Measurements from ENCODE around the gene RFC4. TPM values are rescaled to one million over a fixed set of nuclear protein-coding genes. Genes with fewer than 3 reads are reported as not detected.
A peak's percentile ranks its signal among the peaks of the same experiment; 100 is the strongest.
"Not testable (repeated sequence)": the region's sequence is repeated elsewhere in the genome, so short reads cannot be mapped to it uniquely, and the experiment has no call there.

The RFC4 gene
- total RNA-seq, 6 experiments from 2014 or later = 4.6 to 17.4 (median 5.6) TPM

DNA sequence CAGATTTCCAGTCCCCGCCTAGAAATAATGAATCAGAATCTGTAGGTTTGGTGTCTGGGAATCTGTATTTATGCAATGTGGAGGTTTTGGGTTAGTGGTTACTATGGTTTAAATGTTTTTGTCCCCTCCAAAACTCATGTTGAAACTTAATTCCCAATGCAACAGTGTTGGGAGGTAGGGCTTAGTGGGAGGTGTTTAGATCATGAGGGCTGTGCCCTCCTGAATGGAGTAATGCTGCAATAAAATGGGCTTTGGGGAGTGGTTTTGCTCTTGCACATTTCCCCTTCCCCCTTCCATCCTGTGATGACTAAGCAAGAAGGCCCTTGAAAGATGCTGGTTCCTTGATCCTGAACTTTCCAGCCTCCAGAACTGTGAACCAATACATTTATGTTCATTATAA, 9.2 kb upstream of the RFC4 start:
- H3K27me3 ChIP-seq = no peaks in the 10 kb centered on the region
- 78% methylated on average over 1 of the region's 1 CpG for WGBS (ENCODE audit: insufficient coverage, low coverage, low lambda C conversion rate, missing lambda C conversion rate)
- H3K27ac ChIP-seq = no peak overlapping the region
- DNase-seq (no peak), ATAC-seq (no peak)
- H3K36me3 ChIP-seq = no peaks in the 10 kb centered on the region
- TF ChIP-seq, protein P1, sequence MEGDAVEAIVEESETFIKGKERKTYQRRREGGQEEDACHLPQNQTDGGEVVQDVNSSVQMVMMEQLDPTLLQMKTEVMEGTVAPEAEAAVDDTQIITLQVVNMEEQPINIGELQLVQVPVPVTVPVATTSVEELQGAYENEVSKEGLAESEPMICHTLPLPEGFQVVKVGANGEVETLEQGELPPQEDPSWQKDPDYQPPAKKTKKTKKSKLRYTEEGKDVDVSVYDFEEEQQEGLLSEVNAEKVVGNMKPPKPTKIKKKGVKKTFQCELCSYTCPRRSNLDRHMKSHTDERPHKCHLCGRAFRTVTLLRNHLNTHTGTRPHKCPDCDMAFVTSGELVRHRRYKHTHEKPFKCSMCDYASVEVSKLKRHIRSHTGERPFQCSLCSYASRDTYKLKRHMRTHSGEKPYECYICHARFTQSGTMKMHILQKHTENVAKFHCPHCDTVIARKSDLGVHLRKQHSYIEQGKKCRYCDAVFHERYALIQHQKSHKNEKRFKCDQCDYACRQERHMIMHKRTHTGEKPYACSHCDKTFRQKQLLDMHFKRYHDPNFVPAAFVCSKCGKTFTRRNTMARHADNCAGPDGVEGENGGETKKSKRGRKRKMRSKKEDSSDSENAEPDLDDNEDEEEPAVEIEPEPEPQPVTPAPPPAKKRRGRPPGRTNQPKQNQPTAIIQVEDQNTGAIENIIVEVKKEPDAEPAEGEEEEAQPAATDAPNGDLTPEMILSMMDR (IDR thresholded peaks at IDR 0.05) = no peak
- no peak for TF ChIP-seq POLR2A (IDR thresholded peaks at IDR 0.05)
- no peaks in the 10 kb centered on the region for H3K9me3 ChIP-seq
- no peak overlapping the region for H3K4me3 ChIP-seq
- no peaks in the 10 kb centered on the region for H3K4me1 ChIP-seq
- intact Hi-C loops (cut with DNase I) = no loop called here

DNA sequence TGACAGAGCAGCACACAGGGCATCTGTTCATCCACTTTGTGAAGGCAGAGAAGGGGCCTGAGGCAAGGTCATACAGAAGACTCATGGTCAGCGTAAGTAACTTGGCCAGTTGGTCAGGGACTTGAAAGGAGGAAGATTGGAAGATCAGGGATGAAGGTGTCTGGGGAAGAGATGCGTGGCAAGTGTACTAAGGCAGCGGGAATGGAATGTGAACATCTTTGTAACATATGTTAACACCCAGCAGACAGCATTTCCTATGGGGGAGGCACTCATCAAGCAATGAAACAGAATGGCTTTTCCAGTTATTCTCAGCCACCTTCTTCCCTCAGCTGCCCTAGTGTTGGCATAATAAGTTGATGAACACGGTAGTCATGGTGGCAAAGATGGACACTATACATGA, 7.8 kb upstream of the RFC4 start:
- Histone ChIP-seq H3K4me1 (no peaks in the 10 kb centered on the region), H3K36me3 (no peaks in the 10 kb centered on the region), H3K9me3 (no peaks in the 10 kb centered on the region), H3K27me3 (no peaks in the 10 kb centered on the region), H3K27ac (no peak overlapping the region), H3K4me3 (no peak overlapping the region)
- ATAC-seq (no peak), DNase-seq (no peak)
- 96% methylated on average over 4 of the region's 4 CpGs for WGBS (ENCODE audit: insufficient coverage, low coverage, low lambda C conversion rate, missing lambda C conversion rate)
- intact Hi-C loops (cut with DNase I) = no loop called here
- TF ChIP-seq, protein P1 (IDR thresholded peaks at IDR 0.05) = no peak
- TF ChIP-seq POLR2A (IDR thresholded peaks at IDR 0.05) = no peak

DNA sequence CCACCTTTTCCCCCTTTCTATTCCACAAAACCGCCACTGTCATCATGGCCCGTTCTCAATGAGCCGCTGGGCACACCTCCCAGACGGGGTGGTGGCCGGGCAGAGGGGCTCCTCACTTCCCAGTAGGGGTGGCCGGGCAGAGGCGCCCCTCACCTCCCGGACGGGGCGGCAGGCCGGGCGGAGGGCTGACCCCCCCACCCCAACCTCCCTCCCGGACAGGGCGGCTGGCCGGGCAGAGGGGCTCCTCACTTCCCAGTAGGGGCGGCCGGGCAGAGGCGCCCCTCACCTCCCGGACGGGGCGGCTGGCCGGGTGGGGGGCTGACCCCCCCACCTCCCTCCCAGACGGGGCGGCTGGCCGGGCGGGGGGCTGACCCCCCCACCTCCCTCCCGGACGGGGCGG, 5.0 kb upstream of the RFC4 start:
- WGBS (ENCODE audit: insufficient coverage, low coverage, low lambda C conversion rate, missing lambda C conversion rate) = no CpG with 5 or more reads among the region's 29 CpGs
- intact Hi-C loops (cut with DNase I) = not testable (repeated sequence)

DNA sequence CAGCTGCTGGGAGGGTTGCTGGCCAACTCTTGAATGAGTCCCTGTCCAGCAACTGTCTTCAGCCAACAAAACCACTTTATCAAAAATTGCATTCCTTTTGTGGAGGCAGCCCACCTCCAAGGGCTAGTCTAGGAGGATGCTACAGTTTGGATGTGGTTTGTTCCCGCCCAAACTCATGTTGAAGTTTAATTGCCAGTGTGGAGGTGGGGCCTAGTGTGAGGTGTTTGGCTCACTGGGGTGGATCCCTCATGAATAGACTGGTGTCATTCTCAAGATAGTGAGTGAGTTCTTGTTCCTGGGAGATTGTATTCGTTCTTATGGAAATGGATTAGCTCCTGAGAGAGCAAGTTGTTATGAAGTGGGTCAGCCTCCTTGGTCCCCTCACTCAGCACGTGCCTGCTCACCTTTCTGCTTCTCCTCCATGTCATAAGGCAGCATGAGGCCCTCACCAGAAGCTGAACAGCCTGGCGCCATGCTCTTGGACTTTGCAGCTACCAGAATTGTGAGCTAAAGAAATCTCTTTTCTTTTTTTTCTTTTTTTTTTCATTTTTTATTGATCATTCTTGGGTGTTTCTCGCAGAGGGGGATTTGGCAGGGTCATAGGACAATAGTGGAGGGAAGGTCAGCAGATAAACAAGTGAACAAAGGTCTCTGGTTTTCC, 4.2 kb upstream of the RFC4 start:
- intact Hi-C loops (cut with DNase I) = no loop called here
- DNase-seq = no peak

More for the DNA sequence above, 5.0 kb upstream of the RFC4 start:
- DNase-seq, H3K27me3 ChIP-seq, ATAC-seq, H3K4me3 ChIP-seq, H3K36me3 ChIP-seq, H3K27ac ChIP-seq, H3K9me3 ChIP-seq, H3K4me1 ChIP-seq: not testable (repeated sequence)

DNA sequence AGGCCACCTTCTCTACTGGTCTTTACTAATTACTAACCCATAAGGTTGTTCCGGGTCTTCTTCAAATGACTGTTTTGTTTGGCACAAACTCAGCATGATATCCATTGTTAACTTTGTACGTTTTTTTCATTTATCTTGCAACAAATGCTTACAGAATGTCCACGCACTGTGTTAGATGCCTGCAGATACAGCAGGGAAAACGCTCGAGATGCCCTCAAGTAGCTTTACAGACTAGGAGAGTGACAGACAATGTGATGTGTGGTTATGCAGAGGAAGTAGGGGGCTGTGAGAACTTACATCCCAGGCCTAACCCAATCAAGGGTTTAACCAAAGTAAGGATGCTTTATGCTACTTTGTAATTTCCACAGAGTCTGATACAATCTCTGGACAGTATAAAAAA, 949 bp upstream of the RFC4 start:
- H3K36me3 ChIP-seq = no peaks in the 10 kb centered on the region
- no peak for TF ChIP-seq POLR2A (IDR thresholded peaks at IDR 0.05)
- TF ChIP-seq, protein P1 (IDR thresholded peaks at IDR 0.05) = no peak
- whole genome bisulfite sequencing (ENCODE audit: insufficient coverage, low coverage, low lambda C conversion rate, missing lambda C conversion rate) = 32% methylated on average over 5 of the region's 5 CpGs
- DNase-seq (no peak), ATAC-seq (no peak)
- H3K27me3 ChIP-seq = no peaks in the 10 kb centered on the region
- peaks cover 0 to 15% (median 6%) of the 10 kb centered on the region in 4 donors for H3K4me1 ChIP-seq
- H3K4me3 ChIP-seq = peak overlapping the region in 2 of 3 donors; percentile 82 to 84
- H3K27ac ChIP-seq = no peak overlapping the region
- intact Hi-C loops (cut with DNase I) = no loop called here
- no peaks in the 10 kb centered on the region for H3K9me3 ChIP-seq

More for the DNA sequence above, 4.2 kb upstream of the RFC4 start:
- Histone ChIP-seq H3K27me3 (no peaks in the 10 kb centered on the region), H3K4me1 (peaks cover 0 to 12% (median 5%) of the 10 kb centered on the region in 4 donors), H3K36me3 (no peaks in the 10 kb centered on the region), H3K27ac (no peak overlapping the region), H3K4me3 (no peak overlapping the region), H3K9me3 (no peaks in the 10 kb centered on the region)
- no peak for TF ChIP-seq POLR2A (IDR thresholded peaks at IDR 0.05)
- TF ChIP-seq, protein P1 (IDR thresholded peaks at IDR 0.05) = no peak
- 67% methylated on average over 4 of the region's 5 CpGs for WGBS (ENCODE audit: insufficient coverage, low coverage, low lambda C conversion rate, missing lambda C conversion rate)
- no peak for ATAC-seq

DNA sequence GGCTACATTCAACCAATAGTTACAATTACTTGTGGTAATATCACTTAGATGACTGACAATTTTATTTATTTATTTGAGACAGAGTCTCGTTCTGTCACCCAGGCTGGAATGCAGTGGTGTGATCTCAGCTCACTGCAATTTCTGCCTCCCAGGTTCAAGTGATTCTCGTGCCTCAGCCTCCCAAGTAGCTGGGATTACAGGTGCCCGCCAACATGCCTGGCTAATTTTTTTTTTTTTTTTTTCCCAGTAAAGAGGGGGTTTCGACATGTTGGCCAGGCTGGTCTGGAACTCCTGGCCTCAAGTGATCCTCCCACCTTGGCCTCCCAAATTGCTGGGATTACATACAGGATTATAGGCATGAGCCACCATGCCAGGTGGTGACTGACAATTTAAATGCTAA, 2.8 kb downstream of the RFC4 start:
- ATAC-seq; H3K27me3 ChIP-seq; H3K9me3 ChIP-seq; H3K4me3 ChIP-seq; H3K36me3 ChIP-seq; H3K27ac ChIP-seq; intact Hi-C loops (cut with DNase I); DNase-seq: not testable (repeated sequence)
- 100% methylated on average over 4 of the region's 4 CpGs for WGBS (ENCODE audit: insufficient coverage, low coverage, low lambda C conversion rate, missing lambda C conversion rate)
- H3K4me1 ChIP-seq = peaks cover 0 to 15% (median 6%) of the 10 kb centered on the region in 4 donors
